A549 (cell line): ENCODE results near the gene MAML3. TPM values are rescaled to one million over a fixed set of nuclear protein-coding genes. Genes with fewer than 3 reads are reported as not detected.

ENCODE experiments used
- ATAC-seq, 2 experiments: fragments of 200-7000 bp in 1 of 2; fragments of >200 bp in 1 of 2; cut with Nextera tagmentation in 1 of 2; cut with Tn5 transposase in 1 of 2; 3 replicates each; pipeline versions ENCODE4 v1.8.0 to v1.9.1; 2018 to 2020; ENCODE audit warnings: mild to moderate bottlenecking in 1 of 2, moderate library complexity in 1 of 2
- CTCF ChIA-PET: fragments of 300-600 bp; sonication (Branson Sonifier 250); formaldehyde crosslinking; extraction: SDS; loops from one replicate; lab custom pipeline; 2021; ENCODE audit warnings: antibody characterized with exemption, inconsistent platforms; lab: Yijun Ruan, JAX
- POLR2A ChIA-PET: fragments of 350-600 bp; formaldehyde crosslinking; extraction: SDS; loops from one replicate; lab custom pipeline; 2021; ENCODE audit warnings: antibody characterized with exemption, inconsistent platforms; lab: Yijun Ruan, JAX
- DNase-seq, 2 experiments: peaks; one replicate each; pipeline versions ENCODE4 v3.0.0 to v3.0.0-alpha.2; 2011 to 2016; ENCODE audit warnings: low read depth in 1 of 2, low spot score in 1 of 2
- FAIRE-seq: peaks from 2 replicates; lab custom pipeline; 2011; peaks lifted over from hg19 to GRCh38; lab: Jason Lieb, UNC
- H3K27ac ChIP-seq, 2 experiments: fragments of >200 bp; sonication (Bioruptor Twin); formaldehyde crosslinking; 3 replicates each; pipeline ENCODE4 v1.5.1; 2016 to 2017
- H3K4me1 ChIP-seq: fragments of >200 bp; sonication (Bioruptor Twin); formaldehyde crosslinking; 3 replicates; pipeline ENCODE4 v1.6.1; 2016
- H3K4me2 ChIP-seq: fragments of >200 bp; sonication (Bioruptor Twin); formaldehyde crosslinking; 3 replicates; pipeline ENCODE4 v1.6.1; 2016
- H3K4me3 ChIP-seq: fragments of >200 bp; sonication (Bioruptor Twin); formaldehyde crosslinking; 3 replicates; pipeline ENCODE4 v1.5.1; 2016
- H3K9me3 ChIP-seq: fragments of >200 bp; sonication (Bioruptor Twin); formaldehyde crosslinking; 3 replicates; pipeline ENCODE4 v1.6.1; 2016
- CEBPB ChIP-seq, 2 experiments: fragments of >200 bp in 1 of 2; sonication (Bioruptor Twin) in 1 of 2; formaldehyde crosslinking in 1 of 2; IDR thresholded peaks; 2 replicates each; pipeline ENCODE4 v1.6.1; 2012 to 2016
- CHD2 ChIP-seq: fragments of 150-350 bp; IDR thresholded peaks from 2 replicates; pipeline ENCODE4 v1.6.1; 2014; ENCODE audit warnings: low read length; ENCODE audit not compliant: partially characterized antibody
- EHF ChIP-seq: fragments of 250-450 bp; sonication (Bioruptor Pico); IDR thresholded peaks from 2 replicates; pipeline ENCODE4 v1.5.0; 2020; ENCODE audit warnings: mild to moderate bottlenecking
- EHMT2 ChIP-seq: fragments of 200-600 bp; sonication (generic); IDR thresholded peaks from 2 replicates; pipeline ENCODE4 v1.6.1; 2016; ENCODE audit warnings: antibody characterized with exemption, low read depth, mild to moderate bottlenecking, moderate library complexity
- ESRRA ChIP-seq: fragments of 150-350 bp; IDR thresholded peaks from 2 replicates; pipeline ENCODE4 v1.6.1; 2014; ENCODE audit warnings: mild to moderate bottlenecking, low read length, borderline replicate concordance
- HOXB13 ChIP-seq: fragments of 250-450 bp; sonication (Bioruptor Pico); IDR thresholded peaks from 2 replicates; pipeline ENCODE4 v1.5.0; 2020; ENCODE audit warnings: low read depth, mild to moderate bottlenecking, moderate library complexity
- KDM5A ChIP-seq: fragments of 200-600 bp; sonication (generic); IDR thresholded peaks from 2 replicates; pipeline ENCODE4 v1.6.1; 2016; ENCODE audit warnings: antibody characterized with exemption, mild to moderate bottlenecking
- MYC ChIP-seq: IDR thresholded peaks from 2 replicates; pipeline ENCODE4 v1.6.1; 2012; ENCODE audit warnings: mild to moderate bottlenecking, inconsistent platforms, low read length, improper control_type of control experiment, borderline replicate concordance
- NFE2L2 ChIP-seq: fragments of 150-350 bp; conservative IDR thresholded peaks from 2 replicates; pipeline ENCODE4 v1.6.1; 2014; ENCODE audit warnings: low read length
- NR3C1 ChIP-seq: fragments of >200 bp; sonication (Bioruptor Twin); formaldehyde crosslinking; IDR thresholded peaks from 3 replicates; pipeline ENCODE4 v1.6.1; 2017
- POLR2AphosphoS2 ChIP-seq: conservative IDR thresholded peaks from 2 replicates; pipeline ENCODE4 v1.6.1; 2012; ENCODE audit warnings: low read length, improper control_type of control experiment, inconsistent platforms
- RARB ChIP-seq: fragments of 250-450 bp; sonication (Bioruptor Pico); IDR thresholded peaks from 2 replicates; pipeline ENCODE4 v1.8.0; 2021; ENCODE audit warnings: mild to moderate bottlenecking, moderate library complexity
- RFX5 ChIP-seq: fragments of 450-650 bp; IDR thresholded peaks from 2 replicates; pipeline ENCODE4 v1.7.1; 2014; ENCODE audit warnings: antibody characterized with exemption, mild to moderate bottlenecking, moderate library complexity
- RNF2 ChIP-seq: fragments of 200-600 bp; sonication (generic); IDR thresholded peaks from 2 replicates; pipeline ENCODE4 v1.6.1; 2016; ENCODE audit warnings: low read depth, mild to moderate bottlenecking, antibody characterized with exemption, moderate library complexity, borderline replicate concordance
- SREBF2 ChIP-seq: fragments of 450-650 bp; IDR thresholded peaks from 2 replicates; pipeline ENCODE4 v1.6.1; 2014; ENCODE audit warnings: mild to moderate bottlenecking, moderate library complexity
- TFCP2L1 ChIP-seq: fragments of 250-450 bp; sonication (Bioruptor Pico); IDR thresholded peaks from 2 replicates; pipeline ENCODE4 v1.5.0; 2021; ENCODE audit warnings: mild to moderate bottlenecking
- TP53 ChIP-seq: fragments of 250-450 bp; sonication (Bioruptor Pico); IDR thresholded peaks from 2 replicates; pipeline ENCODE4 v1.5.0; 2021; ENCODE audit warnings: mild to moderate bottlenecking, moderate library complexity
- ZFP36 ChIP-seq: fragments of 450-650 bp; IDR thresholded peaks from 2 replicates; pipeline ENCODE4 v1.6.1; 2014; ENCODE audit warnings: borderline replicate concordance; ENCODE audit not compliant: partially characterized antibody
- WGBS: methylation state at CpG from one replicate; pipeline ENCODE4 v1.1.6; 2017; ENCODE audit errors: missing lambda C conversion rate; 5-methylcytosine and 5-hydroxymethylcytosine counted together
- polyA plus RNA-seq, 4 experiments: library from polyadenylated mRNA; depleted of rRNA in 3 of 4; stranded (reverse); fragments of >200 nt; fragmentation: RNase III in 1 of 4; extraction: RNeasy Plus Mini Kit Qiagen cat#74134 plus additional on column Dnase treatment in 1 of 4; gene quantifications; 2 replicates in 3 of 4; 3 replicates in 1 of 4; pipeline ENCODE4 v1.2.3, GENCODE V29; 2011 to 2017
- TF ChIP-seq, protein P1 (sequence below): fragments of >200 bp; sonication (Bioruptor Twin); formaldehyde crosslinking; IDR thresholded peaks from 3 replicates; pipeline ENCODE4 v1.6.1; 2016
- TF ChIP-seq, protein P2 (sequence below): IDR thresholded peaks from 2 replicates; pipeline ENCODE4 v1.6.1; 2012
- TF ChIP-seq, protein P3 (sequence below): fragments of 450-650 bp; IDR thresholded peaks from 2 replicates; pipeline ENCODE4 v1.6.1; 2014; ENCODE audit warnings: antibody characterized with exemption
- TF ChIP-seq, protein P4 (sequence below): fragments of >200 bp; sonication (Bioruptor Twin); formaldehyde crosslinking; IDR thresholded peaks from 2 replicates; pipeline ENCODE4 v1.6.1; 2016

The MAML3 gene
- polyA plus RNA-seq, 2 of the 4 experiments (the other 2 are of a cell fraction) = 9.0 to 22.2 TPM

DNA sequence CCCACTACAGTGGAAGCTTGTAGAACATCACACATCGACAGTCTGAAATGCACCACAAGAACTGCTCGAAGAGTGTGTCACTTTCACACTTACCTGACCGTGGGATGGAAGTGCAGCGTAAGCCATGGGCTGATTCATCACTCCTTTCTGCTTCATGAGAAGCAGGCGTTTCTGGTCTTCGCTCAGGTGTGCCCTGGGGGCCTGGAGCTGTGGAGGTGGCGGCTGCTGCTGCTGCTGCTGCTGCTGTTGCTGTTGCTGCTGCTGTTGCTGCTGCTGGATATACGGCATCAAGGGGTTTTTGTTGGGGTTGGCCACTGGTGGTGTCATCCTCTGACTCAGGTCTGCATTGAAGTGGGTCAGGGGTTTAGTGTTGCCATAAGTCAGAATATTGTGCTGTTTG is 264.7 kb downstream of the MAML3 start (continued):
- TF ChIP-seq ESRRA (no peak), CHD2 (no peak), EHF (CRISPR knock-in tag) (no peak)
- TF ChIP-seq, protein P1, sequence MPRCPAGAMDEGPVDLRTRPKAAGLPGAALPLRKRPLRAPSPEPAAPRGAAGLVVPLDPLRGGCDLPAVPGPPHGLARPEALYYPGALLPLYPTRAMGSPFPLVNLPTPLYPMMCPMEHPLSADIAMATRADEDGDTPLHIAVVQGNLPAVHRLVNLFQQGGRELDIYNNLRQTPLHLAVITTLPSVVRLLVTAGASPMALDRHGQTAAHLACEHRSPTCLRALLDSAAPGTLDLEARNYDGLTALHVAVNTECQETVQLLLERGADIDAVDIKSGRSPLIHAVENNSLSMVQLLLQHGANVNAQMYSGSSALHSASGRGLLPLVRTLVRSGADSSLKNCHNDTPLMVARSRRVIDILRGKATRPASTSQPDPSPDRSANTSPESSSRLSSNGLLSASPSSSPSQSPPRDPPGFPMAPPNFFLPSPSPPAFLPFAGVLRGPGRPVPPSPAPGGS = no peak

DNA sequence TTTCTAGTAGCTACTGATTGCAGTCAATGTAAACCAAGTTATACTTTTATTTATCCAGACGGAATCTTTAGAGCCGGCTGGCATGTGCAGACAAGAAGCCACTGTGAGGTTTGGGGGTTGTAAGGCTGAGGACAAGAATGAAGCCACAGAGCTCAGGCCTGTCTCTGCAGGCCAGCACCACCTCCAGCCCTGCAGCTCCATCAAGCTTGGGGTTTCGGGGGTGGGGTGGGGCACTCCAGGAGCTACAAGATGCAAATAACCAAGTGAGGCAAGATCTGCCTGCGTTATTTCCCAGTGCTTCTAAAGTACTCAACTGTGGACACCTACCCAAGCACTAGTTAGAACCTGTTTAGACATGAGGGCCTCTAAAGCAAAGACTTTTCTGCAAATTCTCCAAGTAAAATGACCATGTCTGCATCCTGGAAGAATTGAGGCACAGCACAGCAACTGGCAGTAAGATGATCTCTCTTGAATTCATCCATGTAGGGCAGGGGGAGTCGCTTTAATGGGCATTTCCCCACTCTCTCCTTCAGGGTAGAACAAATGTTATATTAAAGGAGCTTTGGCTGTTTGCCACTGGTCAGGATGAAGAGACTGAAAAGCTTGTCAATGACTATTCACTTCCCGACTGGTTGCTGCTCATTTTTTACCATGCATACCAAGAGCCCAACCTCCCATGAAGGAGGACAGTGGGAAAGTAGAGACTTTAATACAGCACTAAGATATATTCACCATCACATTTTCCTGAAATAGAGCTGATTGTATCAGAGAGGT is 265.8 kb downstream of the MAML3 start:
- Histone ChIP-seq H3K9me3 (no peaks in the 10 kb centered on the region), H3K27ac (no peak overlapping the region), H3K4me2 (peak overlapping the region; percentile 50; the same call in 1 of the 3 replicates), H3K4me1 (peaks cover 30% of the 10 kb centered on the region), H3K4me3 (no peak overlapping the region)
- ATAC-seq (peak in 1 of 2 experiments; percentile 51; a peak in 3 of 6 replicates), FAIRE-seq (no peak), DNase-seq (no peak)
- TF ChIP-seq SREBF2 = no peak
- no peak for TF ChIP-seq CEBPB (IDR thresholded peaks at IDR 0.05)
- TF ChIP-seq TP53 (CRISPR knock-in tag) = no peak
- TF ChIP-seq RFX5 = no peak
- no peak for TF ChIP-seq KDM5A
- no peak for TF ChIP-seq MYC
- TF ChIP-seq TFCP2L1 (CRISPR knock-in tag) = no peak
- TF ChIP-seq POLR2AphosphoS2 = no peak
- TF ChIP-seq NFE2L2 = no peak
- TF ChIP-seq ZFP36 = no peak
- no peak for TF ChIP-seq RARB (CRISPR knock-in tag)
- TF ChIP-seq HOXB13 (CRISPR knock-in tag) = no peak
- TF ChIP-seq, protein P2, sequence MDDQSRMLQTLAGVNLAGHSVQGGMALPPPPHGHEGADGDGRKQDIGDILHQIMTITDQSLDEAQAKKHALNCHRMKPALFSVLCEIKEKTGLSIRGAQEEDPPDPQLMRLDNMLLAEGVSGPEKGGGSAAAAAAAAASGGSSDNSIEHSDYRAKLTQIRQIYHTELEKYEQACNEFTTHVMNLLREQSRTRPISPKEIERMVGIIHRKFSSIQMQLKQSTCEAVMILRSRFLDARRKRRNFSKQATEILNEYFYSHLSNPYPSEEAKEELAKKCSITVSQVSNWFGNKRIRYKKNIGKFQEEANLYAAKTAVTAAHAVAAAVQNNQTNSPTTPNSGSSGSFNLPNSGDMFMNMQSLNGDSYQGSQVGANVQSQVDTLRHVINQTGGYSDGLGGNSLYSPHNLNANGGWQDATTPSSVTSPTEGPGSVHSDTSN = no peak
- TF ChIP-seq NR3C1 = no peak
- CTCF ChIA-PET = interaction anchor here (0.6 to 1.5 kb wide), 2 partner anchors 10 to 97 kb away, joined by 3 to 5 read pairs; no protein-coding TSS in a partner anchor
- 74% methylated on average over 5 of the region's 6 CpGs for WGBS
- POLR2A ChIA-PET = no interaction called here

DNA sequence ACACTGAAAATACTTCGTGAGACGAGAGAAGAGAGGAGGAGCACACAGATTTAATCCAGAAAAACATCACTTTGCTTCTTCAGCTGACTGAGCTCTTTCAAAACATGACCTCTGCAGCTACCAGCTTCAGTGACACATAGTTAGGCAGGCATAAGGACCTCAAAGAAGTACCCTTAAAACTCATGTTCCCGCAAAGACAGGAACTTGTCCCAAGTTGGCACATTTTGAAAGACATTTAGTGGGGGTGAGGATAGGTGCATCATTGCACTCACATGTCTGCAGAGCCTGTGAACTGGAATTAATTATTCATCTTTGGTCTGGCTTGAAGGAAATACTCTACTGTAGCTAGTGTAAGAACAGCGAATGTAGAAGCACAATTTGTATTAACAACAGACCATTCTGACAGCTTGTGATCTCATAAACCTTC is 266.6 kb downstream of the MAML3 start:
- WGBS = 63% methylated on average over 4 of the region's 4 CpGs
- H3K27ac ChIP-seq = no peak overlapping the region; a peak in 1 of 6 replicates
- ChIA-PET POLR2A (no interaction called here), CTCF (interaction anchor here (0.6 to 1.5 kb wide), 2 partner anchors 11 to 96 kb away, joined by 3 to 5 read pairs; no protein-coding TSS in a partner anchor)
- H3K4me2 ChIP-seq = peak overlapping the region; percentile 50
- ATAC-seq (peak in 1 of 2 experiments; percentile 49; a peak in 2 of 6 replicates), DNase-seq (no peak), FAIRE-seq (no peak)
- peaks cover 27% of the 10 kb centered on the region for H3K4me1 ChIP-seq
- H3K4me3 ChIP-seq = no peak overlapping the region
- TF ChIP-seq EHMT2 (no peak), RNF2 (no peak), CEBPB (IDR thresholded peaks at IDR 0.05) (no peak), NFE2L2 (no peak), RARB (CRISPR knock-in tag) (no peak)
- TF ChIP-seq, protein P3, sequence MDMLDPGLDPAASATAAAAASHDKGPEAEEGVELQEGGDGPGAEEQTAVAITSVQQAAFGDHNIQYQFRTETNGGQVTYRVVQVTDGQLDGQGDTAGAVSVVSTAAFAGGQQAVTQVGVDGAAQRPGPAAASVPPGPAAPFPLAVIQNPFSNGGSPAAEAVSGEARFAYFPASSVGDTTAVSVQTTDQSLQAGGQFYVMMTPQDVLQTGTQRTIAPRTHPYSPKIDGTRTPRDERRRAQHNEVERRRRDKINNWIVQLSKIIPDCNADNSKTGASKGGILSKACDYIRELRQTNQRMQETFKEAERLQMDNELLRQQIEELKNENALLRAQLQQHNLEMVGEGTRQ = no peak
- TF ChIP-seq, protein P4, sequence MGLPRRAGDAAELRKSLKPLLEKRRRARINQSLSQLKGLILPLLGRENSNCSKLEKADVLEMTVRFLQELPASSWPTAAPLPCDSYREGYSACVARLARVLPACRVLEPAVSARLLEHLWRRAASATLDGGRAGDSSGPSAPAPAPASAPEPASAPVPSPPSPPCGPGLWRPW = no peak
- no peaks in the 10 kb centered on the region for H3K9me3 ChIP-seq
